ENCODE data around the gene CHRNA7.
"Not testable (repeated sequence)": the region's sequence is repeated elsewhere in the genome, so short reads cannot be mapped to it uniquely, and the experiment has no call there.

Gene CHRNA7

GRCh38 chr15:32165775-32166174 lies 135.5 kb downstream of the CHRNA7 start:
- not testable (repeated sequence) for H3K9me3 Mint-ChIP-seq; H3K27ac Mint-ChIP-seq; H3K4me1 Mint-ChIP-seq; H3K36me3 Mint-ChIP-seq; H3K4me3 Mint-ChIP-seq; DNase-seq (ENCODE audit: low spot score in 2 of 2)
- ATAC-seq = peak; percentile 17

GRCh38 chr15:32166270-32166669 lies 136.0 kb downstream of the CHRNA7 start:
- DNase-seq (ENCODE audit: low spot score in 2 of 2); ATAC-seq; H3K27ac Mint-ChIP-seq; H3K36me3 Mint-ChIP-seq; H3K4me1 Mint-ChIP-seq; H3K9me3 Mint-ChIP-seq; H3K4me3 Mint-ChIP-seq: not testable (repeated sequence)

GRCh38 chr15:32167913-32168312 lies 137.6 kb downstream of the CHRNA7 start:
- ATAC-seq = peak; percentile 48
- H3K27ac Mint-ChIP-seq; H3K4me1 Mint-ChIP-seq; H3K36me3 Mint-ChIP-seq; H3K9me3 Mint-ChIP-seq; DNase-seq (ENCODE audit: low spot score in 2 of 2); H3K4me3 Mint-ChIP-seq: not testable (repeated sequence)

- ATAC-seq; H3K27ac Mint-ChIP-seq; H3K4me3 Mint-ChIP-seq; H3K4me1 Mint-ChIP-seq; H3K9me3 Mint-ChIP-seq; DNase-seq (ENCODE audit: low spot score in 2 of 2); H3K36me3 Mint-ChIP-seq: not testable (repeated sequence)
Measured at GRCh38 chr15:32180579-32180978, 150.3 kb downstream of the CHRNA7 start.

GRCh38 chr15:32193780-32194179 lies 163.5 kb downstream of the CHRNA7 start:
- not testable (repeated sequence) for H3K4me3 Mint-ChIP-seq; H3K36me3 Mint-ChIP-seq; H3K27ac Mint-ChIP-seq; H3K4me1 Mint-ChIP-seq; DNase-seq (ENCODE audit: low spot score in 2 of 2); H3K9me3 Mint-ChIP-seq; ATAC-seq

GRCh38 chr15:32196206-32196605 lies 165.9 kb downstream of the CHRNA7 start:
- not testable (repeated sequence) for ATAC-seq; H3K36me3 Mint-ChIP-seq; H3K9me3 Mint-ChIP-seq; H3K4me3 Mint-ChIP-seq; DNase-seq (ENCODE audit: low spot score in 2 of 2); H3K4me1 Mint-ChIP-seq; H3K27ac Mint-ChIP-seq

- not testable (repeated sequence) for H3K27ac Mint-ChIP-seq, H3K36me3 Mint-ChIP-seq
Measured at GRCh38 chr15:32198938-32199337, 168.6 kb downstream of the CHRNA7 start.

GRCh38 chr15:32209081-32209480 lies 178.8 kb downstream of the CHRNA7 start:
- H3K36me3 Mint-ChIP-seq; ATAC-seq; H3K27ac Mint-ChIP-seq; H3K4me1 Mint-ChIP-seq; DNase-seq (ENCODE audit: low spot score in 2 of 2); H3K9me3 Mint-ChIP-seq; H3K4me3 Mint-ChIP-seq: not testable (repeated sequence)

More at GRCh38 chr15:32198938-32199337, 168.6 kb downstream of the CHRNA7 start:
- not testable (repeated sequence) for H3K4me3 Mint-ChIP-seq; DNase-seq (ENCODE audit: low spot score in 2 of 2); H3K9me3 Mint-ChIP-seq; H3K4me1 Mint-ChIP-seq; ATAC-seq

- H3K27ac Mint-ChIP-seq = no peak overlapping the region
- peaks cover 16% of the 10 kb centered on the region for H3K9me3 Mint-ChIP-seq
- no peaks in the 10 kb centered on the region for H3K36me3 Mint-ChIP-seq
- no peaks in the 10 kb centered on the region for H3K4me1 Mint-ChIP-seq
- DNase-seq (ENCODE audit: low spot score in 2 of 2) (no peak), ATAC-seq (no peak)
- no peak overlapping the region for H3K4me3 Mint-ChIP-seq
Measured at GRCh38 chr15:32218666-32219065, 188.4 kb downstream of the CHRNA7 start.

Measured in stimulated activated effector memory CD8-positive, alpha-beta T cell treated with anti-CD3 and anti-CD28 coated beads, Interleukin-12 subunit alpha, Interleukin-12 subunit beta, amount 100 ng/mL, for 72 hours (primary cell).